HL-60 (cell line): Measurements from ENCODE around the gene RTF2.

ENCODE experiments used
- DNase-seq, 2 experiments: peaks; one replicate each; pipeline ENCODE4 v3.0.0-alpha.2; 2010 to 2020; ENCODE audit warnings: low read depth in 1 of 2, low spot score in 1 of 2
- H3K27ac ChIP-seq: fragments of 250-450 bp; sonication (Bioruptor Pico); replicated peaks from 2 replicates; pipeline ENCODE4 v1.5.1; 2020; ENCODE audit warnings: mild to moderate bottlenecking, moderate library complexity
- H3K27me3 ChIP-seq: fragments of 250-450 bp; sonication (Bioruptor Pico); 2 replicates; pipeline ENCODE4 v1.5.1; 2021; ENCODE audit warnings: mild to moderate bottlenecking, moderate library complexity; ENCODE audit not compliant: insufficient read depth, poor library complexity, severe bottlenecking
- H3K4me3 ChIP-seq: replicated peaks from 2 replicates; pipeline ENCODE4 v1.5.1; 2011; ENCODE audit warnings: mild to moderate bottlenecking, control low read depth, low read length; ENCODE audit not compliant: insufficient read depth
- GABPA ChIP-seq: IDR thresholded peaks from 2 replicates; pipeline ENCODE4 v1.6.1; 2012; ENCODE audit warnings: low read depth
- POLR2AphosphoS5 ChIP-seq: IDR thresholded peaks from 2 replicates; pipeline ENCODE4 v1.6.1; 2012; ENCODE audit warnings: low read depth
- SPI1 ChIP-seq: IDR thresholded peaks from 2 replicates; pipeline ENCODE4 v1.6.1; 2012; ENCODE audit warnings: low read depth, mild to moderate bottlenecking, borderline replicate concordance
- TF ChIP-seq, protein P1 (sequence below): IDR thresholded peaks from one replicate; pipeline ENCODE4 v1.5.1; 2011; ENCODE audit warnings: low read length, control low read depth, inconsistent platforms; ENCODE audit not compliant: insufficient read depth
- TF ChIP-seq, protein P2 (sequence below): IDR thresholded peaks from 2 replicates; pipeline ENCODE4 v1.6.1; 2012; ENCODE audit warnings: low read depth; ENCODE audit not compliant: insufficient replicate concordance

RTF2 gene

DNA sequence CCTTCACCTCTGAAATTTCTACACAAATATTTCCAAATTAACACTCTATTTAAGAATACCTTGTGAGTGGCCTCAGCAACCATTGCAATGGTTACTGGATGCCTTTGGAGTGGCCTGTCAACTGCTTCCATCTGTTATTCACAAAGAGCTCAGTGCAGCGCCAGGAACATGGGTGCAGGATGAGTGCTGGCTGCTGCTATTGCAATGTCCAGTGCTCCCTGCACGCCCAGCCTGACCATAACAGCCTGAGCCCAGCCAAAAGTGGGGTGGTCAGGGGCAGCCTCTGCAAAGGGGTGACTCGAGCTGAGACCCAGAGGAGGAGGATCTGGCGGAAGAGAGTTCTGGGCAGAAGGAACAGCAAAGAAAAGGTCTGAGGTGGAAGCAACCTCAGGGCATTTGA is 38.0 kb upstream of the RTF2 start:
- Histone ChIP-seq H3K4me3 (no peak overlapping the region), H3K27ac (peak overlapping the region; percentile 69), H3K27me3 (no peaks in the 10 kb centered on the region)
- TF ChIP-seq POLR2AphosphoS5 (no peak), GABPA (no peak), SPI1 (no peak)
- TF ChIP-seq, protein P1, sequence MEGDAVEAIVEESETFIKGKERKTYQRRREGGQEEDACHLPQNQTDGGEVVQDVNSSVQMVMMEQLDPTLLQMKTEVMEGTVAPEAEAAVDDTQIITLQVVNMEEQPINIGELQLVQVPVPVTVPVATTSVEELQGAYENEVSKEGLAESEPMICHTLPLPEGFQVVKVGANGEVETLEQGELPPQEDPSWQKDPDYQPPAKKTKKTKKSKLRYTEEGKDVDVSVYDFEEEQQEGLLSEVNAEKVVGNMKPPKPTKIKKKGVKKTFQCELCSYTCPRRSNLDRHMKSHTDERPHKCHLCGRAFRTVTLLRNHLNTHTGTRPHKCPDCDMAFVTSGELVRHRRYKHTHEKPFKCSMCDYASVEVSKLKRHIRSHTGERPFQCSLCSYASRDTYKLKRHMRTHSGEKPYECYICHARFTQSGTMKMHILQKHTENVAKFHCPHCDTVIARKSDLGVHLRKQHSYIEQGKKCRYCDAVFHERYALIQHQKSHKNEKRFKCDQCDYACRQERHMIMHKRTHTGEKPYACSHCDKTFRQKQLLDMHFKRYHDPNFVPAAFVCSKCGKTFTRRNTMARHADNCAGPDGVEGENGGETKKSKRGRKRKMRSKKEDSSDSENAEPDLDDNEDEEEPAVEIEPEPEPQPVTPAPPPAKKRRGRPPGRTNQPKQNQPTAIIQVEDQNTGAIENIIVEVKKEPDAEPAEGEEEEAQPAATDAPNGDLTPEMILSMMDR: no peak
- TF ChIP-seq, protein P2, sequence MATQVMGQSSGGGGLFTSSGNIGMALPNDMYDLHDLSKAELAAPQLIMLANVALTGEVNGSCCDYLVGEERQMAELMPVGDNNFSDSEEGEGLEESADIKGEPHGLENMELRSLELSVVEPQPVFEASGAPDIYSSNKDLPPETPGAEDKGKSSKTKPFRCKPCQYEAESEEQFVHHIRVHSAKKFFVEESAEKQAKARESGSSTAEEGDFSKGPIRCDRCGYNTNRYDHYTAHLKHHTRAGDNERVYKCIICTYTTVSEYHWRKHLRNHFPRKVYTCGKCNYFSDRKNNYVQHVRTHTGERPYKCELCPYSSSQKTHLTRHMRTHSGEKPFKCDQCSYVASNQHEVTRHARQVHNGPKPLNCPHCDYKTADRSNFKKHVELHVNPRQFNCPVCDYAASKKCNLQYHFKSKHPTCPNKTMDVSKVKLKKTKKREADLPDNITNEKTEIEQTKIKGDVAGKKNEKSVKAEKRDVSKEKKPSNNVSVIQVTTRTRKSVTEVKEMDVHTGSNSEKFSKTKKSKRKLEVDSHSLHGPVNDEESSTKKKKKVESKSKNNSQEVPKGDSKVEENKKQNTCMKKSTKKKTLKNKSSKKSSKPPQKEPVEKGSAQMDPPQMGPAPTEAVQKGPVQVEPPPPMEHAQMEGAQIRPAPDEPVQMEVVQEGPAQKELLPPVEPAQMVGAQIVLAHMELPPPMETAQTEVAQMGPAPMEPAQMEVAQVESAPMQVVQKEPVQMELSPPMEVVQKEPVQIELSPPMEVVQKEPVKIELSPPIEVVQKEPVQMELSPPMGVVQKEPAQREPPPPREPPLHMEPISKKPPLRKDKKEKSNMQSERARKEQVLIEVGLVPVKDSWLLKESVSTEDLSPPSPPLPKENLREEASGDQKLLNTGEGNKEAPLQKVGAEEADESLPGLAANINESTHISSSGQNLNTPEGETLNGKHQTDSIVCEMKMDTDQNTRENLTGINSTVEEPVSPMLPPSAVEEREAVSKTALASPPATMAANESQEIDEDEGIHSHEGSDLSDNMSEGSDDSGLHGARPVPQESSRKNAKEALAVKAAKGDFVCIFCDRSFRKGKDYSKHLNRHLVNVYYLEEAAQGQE: no peak
- no peak for DNase-seq

DNA sequence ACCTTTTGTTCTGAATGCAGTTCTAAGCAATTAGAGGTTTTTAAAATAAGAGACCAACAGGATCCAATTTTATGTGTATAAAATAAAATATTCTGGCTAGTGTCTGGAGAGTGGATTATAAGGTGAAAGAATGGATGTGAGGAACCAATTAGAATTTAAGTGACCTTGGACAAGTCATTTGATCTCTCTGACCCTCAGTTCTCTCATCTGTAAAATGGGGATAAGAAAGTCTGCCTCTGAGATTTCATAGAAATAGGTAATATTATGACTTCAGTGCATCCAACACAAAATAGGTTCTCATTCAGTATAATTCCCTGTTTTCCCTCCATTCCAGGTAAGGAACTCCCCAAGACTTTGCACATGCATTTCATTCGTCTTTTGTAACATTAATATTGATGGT is 37.5 kb upstream of the RTF2 start:
- Histone ChIP-seq H3K27me3 (no peaks in the 10 kb centered on the region), H3K4me3 (no peak overlapping the region), H3K27ac (peak overlapping the region; percentile 69)
- no peak for DNase-seq
- TF ChIP-seq, protein P1: no peak
- TF ChIP-seq GABPA: no peak
- TF ChIP-seq SPI1: no peak
- TF ChIP-seq, protein P2: no peak
- TF ChIP-seq POLR2AphosphoS5: no peak

DNA sequence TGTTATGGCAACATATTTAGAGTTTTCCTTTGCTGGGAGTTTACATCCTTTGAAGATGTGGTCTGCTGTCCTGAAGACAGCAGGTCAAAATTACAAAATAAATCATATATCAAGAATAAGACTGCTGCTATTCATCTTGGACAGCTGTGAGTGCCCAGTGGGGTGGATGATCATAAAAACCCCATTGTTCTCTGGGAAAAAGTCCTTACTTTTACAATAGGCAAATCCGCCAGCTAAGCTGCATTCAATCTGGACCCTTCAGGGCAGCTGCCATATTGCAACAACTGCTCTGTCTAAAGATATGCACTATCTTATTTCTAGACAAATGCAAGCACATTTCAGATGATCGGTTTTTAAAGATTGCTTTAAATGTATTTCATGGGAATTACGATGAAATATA is 37.0 kb upstream of the RTF2 start:
- Histone ChIP-seq H3K27me3 (no peaks in the 10 kb centered on the region), H3K27ac (no peak overlapping the region), H3K4me3 (no peak overlapping the region)
- no peak for DNase-seq
- TF ChIP-seq, protein P1: no peak
- TF ChIP-seq, protein P2: no peak
- TF ChIP-seq POLR2AphosphoS5 (no peak), SPI1 (no peak), GABPA (no peak)
